HCT116 (cell line): ENCODE data around the gene PRIM1. TPM values are rescaled to one million over a fixed set of nuclear protein-coding genes. Genes with fewer than 3 reads are reported as not detected.

Source experiments
- ATAC-seq: fragments of 200-7000 bp; cut with Tn5 transposase; 2 replicates; pipeline ENCODE4 v1.9.1; 2020; ENCODE audit warnings: mild to moderate bottlenecking, moderate library complexity
- BruUV-seq: library from RNA; stranded (reverse); fragments of 400-500 nt; replicated peaks from 2 replicates; lab custom pipeline; 2021; lab: Mats Ljungman, UMichigan
- CTCF ChIA-PET: fragments of 300-600 bp; sonication (Branson Sonifier 250); formaldehyde crosslinking; loops from one replicate; lab custom pipeline; 2021; ENCODE audit warnings: antibody characterized with exemption; lab: Charles Lee
- POLR2A ChIA-PET: fragments of 300-600, 350-600 bp; sonication (Branson Sonifier 250); formaldehyde crosslinking; loops from one replicate; lab custom pipeline; 2021; ENCODE audit warnings: antibody characterized with exemption; lab: Charles Lee
- RAD21 ChIA-PET, 2 experiments: fragments of 300-600 bp; sonication (Branson Sonifier 250); formaldehyde crosslinking; loops; one replicate each; lab custom pipeline; 2023; ENCODE audit warnings: low total read pairs in 2 of 2; ENCODE audit not compliant: uncharacterized antibody in 2 of 2, unreplicated experiment in 2 of 2, low non-redundant PET in 1 of 2; lab: Charles Lee
- DNase-seq: peaks from one replicate; pipeline ENCODE4 v3.0.0-alpha.2; 2010; ENCODE audit warnings: low read depth, low spot score
- H2AFZ ChIP-seq: fragments of 200-600 bp; shearing (Covaris generic), sonication (generic); 2 replicates; pipeline ENCODE4 v1.6.1; 2017; ENCODE audit warnings: low read depth, mixed run types, mixed read lengths, antibody characterized with exemption, low read length; ENCODE audit not compliant: poor library complexity, severe bottlenecking
- H3K27ac ChIP-seq: 2 replicates; pipeline ENCODE4 v1.5.1; 2012; ENCODE audit warnings: low read depth, low read length
- H3K27me3 ChIP-seq: fragments of 200-600 bp; sonication (generic); 2 replicates; pipeline ENCODE4 v1.6.1; 2016; ENCODE audit warnings: mixed run types, low read length, mixed read lengths; ENCODE audit not compliant: insufficient read depth
- H3K36me3 ChIP-seq, 2 experiments: fragments of 200-500 bp in 1 of 2; fragments of 200-600 bp in 1 of 2; sonication (Bioruptor generic) in 1 of 2; sonication (generic) in 1 of 2; 2 replicates each; pipeline versions ENCODE4 v1.5.1 to v1.6.1; 2014 to 2016; ENCODE audit warnings: low read length in 2 of 2, inconsistent platforms in 1 of 2, mixed read lengths in 1 of 2, mixed run types in 1 of 2; ENCODE audit not compliant: insufficient read depth in 2 of 2, control insufficient read depth in 1 of 2
- H3K4me1 ChIP-seq, 2 experiments: fragments of 200-600 bp in 1 of 2; sonication (generic) in 1 of 2; 2 replicates each; pipeline versions ENCODE4 v1.5.1 to v1.6.1; 2012 to 2017; ENCODE audit warnings: low read length in 2 of 2, inconsistent platforms in 1 of 2, mild to moderate bottlenecking in 1 of 2, mixed read lengths in 1 of 2, mixed run types in 1 of 2, moderate library complexity in 1 of 2; ENCODE audit not compliant: insufficient read depth in 2 of 2, control insufficient read depth in 1 of 2
- H3K4me2 ChIP-seq: fragments of 200-600 bp; sonication (generic); 2 replicates; pipeline ENCODE4 v1.6.1; 2017; ENCODE audit warnings: mixed run types, low read length, mixed read lengths
- H3K4me3 ChIP-seq, 2 experiments: fragments of 200-600 bp in 1 of 2; sonication (generic) in 1 of 2; replicated peaks in 1 of 2; 2 replicates each; pipeline ENCODE4 v1.5.1; 2011 to 2016; ENCODE audit warnings: low read length in 2 of 2, control low read depth in 1 of 2, low read depth in 1 of 2, mild to moderate bottlenecking in 1 of 2, mixed read lengths in 1 of 2, mixed run types in 1 of 2
- H3K79me2 ChIP-seq: fragments of 200-600 bp; sonication (generic); 2 replicates; pipeline ENCODE4 v1.6.1; 2017; ENCODE audit warnings: mild to moderate bottlenecking, mixed run types, low read length, moderate library complexity, mixed read lengths; ENCODE audit not compliant: insufficient read depth
- H3K9ac ChIP-seq: fragments of 200-600 bp; sonication (generic); 2 replicates; pipeline ENCODE4 v1.6.1; 2016; ENCODE audit warnings: low read length, mixed read lengths
- H3K9me2 ChIP-seq: fragments of 200-600 bp; sonication (generic), shearing (Covaris generic); 2 replicates; pipeline ENCODE4 v1.6.1; 2017; ENCODE audit warnings: mixed run types, mild to moderate bottlenecking, moderate library complexity; ENCODE audit not compliant: insufficient read depth
- H3K9me3 ChIP-seq, 2 experiments: fragments of 200-500 bp in 1 of 2; fragments of 200-600 bp in 1 of 2; sonication (Bioruptor generic) in 1 of 2; sonication (generic) in 1 of 2; 2 replicates each; pipeline ENCODE4 v1.6.1; 2014 to 2017; ENCODE audit warnings: low read length in 2 of 2, mixed read lengths in 2 of 2, inconsistent platforms in 1 of 2, low read depth in 1 of 2, mild to moderate bottlenecking in 1 of 2, mixed run types in 1 of 2, moderate library complexity in 1 of 2; ENCODE audit not compliant: control insufficient read depth in 1 of 2, insufficient read depth in 1 of 2
- H4K20me1 ChIP-seq: fragments of 200-600 bp; sonication (generic), shearing (Covaris generic); 2 replicates; pipeline ENCODE4 v1.6.1; 2017; ENCODE audit warnings: mixed run types, mild to moderate bottlenecking, moderate library complexity; ENCODE audit not compliant: insufficient read depth
- CBX3 ChIP-seq: IDR thresholded peaks from 2 replicates; pipeline ENCODE4 v1.6.1; 2012; ENCODE audit warnings: low read depth
- EGR1 ChIP-seq: IDR thresholded peaks from 2 replicates; pipeline ENCODE4 v1.6.1; 2012; ENCODE audit warnings: low read depth
- EZH2 ChIP-seq: fragments of 200-600 bp; sonication (generic); IDR thresholded peaks from 2 replicates; pipeline ENCODE4 v1.6.1; 2017; ENCODE audit warnings: antibody characterized with exemption, mixed run types
- FOSL1 ChIP-seq: IDR thresholded peaks from 2 replicates; pipeline ENCODE4 v1.6.1; 2012; ENCODE audit warnings: low read depth
- JUND ChIP-seq: IDR thresholded peaks from 2 replicates; pipeline ENCODE4 v1.6.1; 2012
- POLR2A ChIP-seq: IDR thresholded peaks from 2 replicates; pipeline ENCODE4 v1.7.0; 2011; ENCODE audit warnings: borderline replicate concordance; ENCODE audit not compliant: insufficient read depth, insufficient read length; ENCODE audit errors: extremely low read depth
- POLR2AphosphoS5 ChIP-seq: IDR thresholded peaks from 2 replicates; pipeline ENCODE4 v1.6.1; 2011; ENCODE audit warnings: mild to moderate bottlenecking, low read depth, low read length, moderate library complexity
- SP1 ChIP-seq: IDR thresholded peaks from 2 replicates; pipeline ENCODE4 v1.6.1; 2012; ENCODE audit warnings: low read depth
- ZFX ChIP-seq: fragments of 450-650 bp; IDR thresholded peaks from 2 replicates; pipeline ENCODE4 v1.6.1; 2017
- intact Hi-C: fragments of 100-400 bp; cut with micrococcal nuclease; formaldehyde crosslinking; loops from 2 replicates; pipeline ENCODE4 v1.10.0; 2022
- total RNA-seq: library from RNA; stranded (reverse); gene quantifications from one replicate; pipeline ENCODE4 v1.2.1, GENCODE V29; 2021; ENCODE audit not compliant: unreplicated experiment
- TF ChIP-seq, protein P1 (sequence below): IDR thresholded peaks from 2 replicates; pipeline ENCODE4 v1.6.1; 2012
- TF ChIP-seq, protein P2 (sequence below): IDR thresholded peaks from 2 replicates; pipeline ENCODE4 v1.6.1; 2011; ENCODE audit warnings: mild to moderate bottlenecking, low read length, moderate library complexity; ENCODE audit not compliant: insufficient replicate concordance; ENCODE audit errors: extremely low read depth

Gene PRIM1
- total RNA-seq, 1 experiment from 2014 or later: 53.3 TPM

DNA sequence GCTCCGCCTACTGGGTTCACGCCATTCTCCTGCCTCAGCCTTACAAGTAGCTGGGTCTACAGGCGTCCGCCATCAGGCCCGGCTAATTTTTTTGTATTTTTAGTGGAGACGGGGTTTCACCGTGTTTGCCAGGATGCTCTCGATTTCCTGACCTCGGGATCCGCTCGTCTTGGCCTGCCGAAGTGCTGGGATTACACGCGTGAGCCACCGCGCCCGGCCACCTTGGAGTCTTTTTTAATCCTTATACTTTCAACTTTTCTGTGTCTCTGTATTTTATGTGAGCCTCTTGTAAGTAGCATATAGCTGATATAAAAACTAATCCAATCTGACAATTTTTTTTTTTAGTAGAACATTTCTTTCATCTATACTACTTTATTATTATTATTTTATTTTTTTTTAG lies 26.6 kb upstream of the PRIM1 start:
- BruUV-seq: no TSS peak
- H3K9me3 ChIP-seq: no peaks in the 10 kb centered on the region
- no peaks in the 10 kb centered on the region for H3K36me3 ChIP-seq
- TF ChIP-seq SP1: no peak
- TF ChIP-seq, protein P1, sequence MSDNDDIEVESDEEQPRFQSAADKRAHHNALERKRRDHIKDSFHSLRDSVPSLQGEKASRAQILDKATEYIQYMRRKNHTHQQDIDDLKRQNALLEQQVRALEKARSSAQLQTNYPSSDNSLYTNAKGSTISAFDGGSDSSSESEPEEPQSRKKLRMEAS: no peak
- no peak for TF ChIP-seq EGR1
- no peak for TF ChIP-seq EZH2
- no peak for TF ChIP-seq POLR2AphosphoS5
- TF ChIP-seq, protein P2, sequence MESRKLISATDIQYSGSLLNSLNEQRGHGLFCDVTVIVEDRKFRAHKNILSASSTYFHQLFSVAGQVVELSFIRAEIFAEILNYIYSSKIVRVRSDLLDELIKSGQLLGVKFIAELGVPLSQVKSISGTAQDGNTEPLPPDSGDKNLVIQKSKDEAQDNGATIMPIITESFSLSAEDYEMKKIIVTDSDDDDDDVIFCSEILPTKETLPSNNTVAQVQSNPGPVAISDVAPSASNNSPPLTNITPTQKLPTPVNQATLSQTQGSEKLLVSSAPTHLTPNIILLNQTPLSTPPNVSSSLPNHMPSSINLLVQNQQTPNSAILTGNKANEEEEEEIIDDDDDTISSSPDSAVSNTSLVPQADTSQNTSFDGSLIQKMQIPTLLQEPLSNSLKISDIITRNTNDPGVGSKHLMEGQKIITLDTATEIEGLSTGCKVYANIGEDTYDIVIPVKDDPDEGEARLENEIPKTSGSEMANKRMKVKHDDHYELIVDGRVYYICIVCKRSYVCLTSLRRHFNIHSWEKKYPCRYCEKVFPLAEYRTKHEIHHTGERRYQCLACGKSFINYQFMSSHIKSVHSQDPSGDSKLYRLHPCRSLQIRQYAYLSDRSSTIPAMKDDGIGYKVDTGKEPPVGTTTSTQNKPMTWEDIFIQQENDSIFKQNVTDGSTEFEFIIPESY: no peak
- H4K20me1 ChIP-seq: no peaks in the 10 kb centered on the region
- H3K27ac ChIP-seq: no peak overlapping the region
- ChIA-PET CTCF (no interaction called here), RAD21 (no interaction called here), POLR2A (no interaction called here)
- no peaks in the 10 kb centered on the region for H3K9me2 ChIP-seq
- no peak overlapping the region for H2AFZ ChIP-seq
- H3K4me1 ChIP-seq: no peaks in the 10 kb centered on the region
- intact Hi-C loops: no loop called here
- H3K4me2 ChIP-seq: no peak overlapping the region
- H3K79me2 ChIP-seq: no peaks in the 10 kb centered on the region
- no peaks in the 10 kb centered on the region for H3K27me3 ChIP-seq
- no peak for ATAC-seq
- H3K4me3 ChIP-seq: no peak overlapping the region
- DNase-seq: no peak
- no peak overlapping the region for H3K9ac ChIP-seq

DNA sequence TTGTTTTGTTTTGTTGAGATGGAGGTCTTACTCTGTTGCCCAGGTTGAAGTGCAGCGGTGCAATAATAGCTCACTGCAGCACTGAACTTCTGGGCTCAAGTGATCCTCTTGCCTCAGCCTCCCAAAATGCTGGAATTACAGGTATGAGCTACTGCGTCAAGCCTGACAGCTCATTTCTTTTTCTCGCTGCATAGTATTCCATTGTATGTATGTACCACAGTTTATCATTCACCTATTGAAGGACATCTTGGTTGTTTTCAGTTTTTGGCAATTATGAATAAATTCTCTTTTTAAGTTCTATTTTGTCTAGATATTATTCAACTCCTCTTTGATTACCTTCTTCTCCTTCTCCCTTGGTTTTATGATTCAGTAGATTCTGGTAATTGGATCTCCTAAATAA lies 24.5 kb upstream of the PRIM1 start:
- H3K4me2 ChIP-seq: no peak overlapping the region
- intact Hi-C loops: no loop called here
- H4K20me1 ChIP-seq: no peaks in the 10 kb centered on the region
- H3K27me3 ChIP-seq: no peaks in the 10 kb centered on the region
- ATAC-seq (no peak), DNase-seq (no peak)
- no peak overlapping the region for H3K9ac ChIP-seq
- RAD21 ChIA-PET: no interaction called here
- no peaks in the 10 kb centered on the region for H3K9me3 ChIP-seq
- TF ChIP-seq, protein P1: no peak
- no peak for TF ChIP-seq FOSL1
- no peak for TF ChIP-seq CBX3
- TF ChIP-seq ZFX: no peak
- TF ChIP-seq POLR2A: no peak
- no peak for TF ChIP-seq JUND
- TF ChIP-seq SP1: no peak
- POLR2A ChIA-PET: no interaction called here
- H3K36me3 ChIP-seq: no peaks in the 10 kb centered on the region
- H3K9me2 ChIP-seq: no peaks in the 10 kb centered on the region
- no peaks in the 10 kb centered on the region for H3K79me2 ChIP-seq
- H3K27ac ChIP-seq: no peak overlapping the region
- no peaks in the 10 kb centered on the region for H3K4me1 ChIP-seq
- BruUV-seq: no TSS peak
- no peak overlapping the region for H3K4me3 ChIP-seq
- CTCF ChIA-PET: no interaction called here
- no peak overlapping the region for H2AFZ ChIP-seq
